GM21737 (cell line): ENCODE results near the gene WHRN.

Source experiments
- ATAC-seq: cut with Tn5 transposase; IDR thresholded peaks from one replicate; pipeline ENCODE4 v1.9.1; 2021; ENCODE audit warnings: mild to moderate bottlenecking, moderate library complexity; ENCODE audit not compliant: unreplicated experiment

The WHRN gene

DNA sequence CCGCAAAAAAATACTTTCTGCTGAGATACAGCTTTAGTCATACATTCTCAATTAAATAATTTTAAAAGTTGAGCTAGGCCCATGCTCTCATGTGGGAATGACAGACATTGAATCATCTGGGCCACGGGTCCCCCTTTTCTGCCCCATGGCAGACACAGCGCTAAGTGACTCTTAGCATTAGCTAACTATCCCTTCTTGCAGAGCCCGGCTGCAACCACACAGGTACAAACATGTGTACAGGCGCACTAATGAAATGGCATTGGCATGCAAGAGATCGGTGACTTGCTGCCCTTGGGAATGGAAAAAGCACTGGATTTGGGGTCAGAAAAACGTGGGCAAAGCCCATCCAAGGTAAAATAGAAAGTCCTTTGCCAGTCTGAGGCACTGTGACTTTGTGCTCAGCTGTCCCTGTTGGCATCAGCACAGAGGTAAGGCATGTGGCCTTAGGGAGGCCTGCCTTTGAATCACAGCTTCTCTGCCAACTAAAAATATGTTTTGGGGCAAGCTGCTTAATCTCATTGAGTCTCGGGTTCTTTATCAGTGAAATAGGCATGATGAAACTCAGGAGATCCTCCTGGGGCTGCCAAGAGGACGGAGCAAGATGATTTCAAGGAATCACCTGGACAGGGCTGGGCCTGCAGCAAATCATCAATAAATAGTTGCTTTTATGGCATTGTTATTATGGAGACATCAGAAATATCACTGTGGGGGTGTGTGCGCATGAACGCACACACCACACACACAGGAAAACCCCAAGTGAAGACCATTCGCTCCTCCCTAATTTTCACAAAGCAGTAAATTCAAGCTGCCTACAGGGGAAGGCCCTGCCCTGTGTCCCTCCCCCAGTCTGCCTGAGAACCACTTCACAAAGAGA, 54.2 kb downstream of the WHRN start:
- ATAC-seq: no peak

- no peak for ATAC-seq
Measured at GRCh38 chr9:114450181-114450580, 55.1 kb downstream of the WHRN start.

- no peak for ATAC-seq
Measured at GRCh38 chr9:114449236-114449635, 56.0 kb downstream of the WHRN start.

DNA sequence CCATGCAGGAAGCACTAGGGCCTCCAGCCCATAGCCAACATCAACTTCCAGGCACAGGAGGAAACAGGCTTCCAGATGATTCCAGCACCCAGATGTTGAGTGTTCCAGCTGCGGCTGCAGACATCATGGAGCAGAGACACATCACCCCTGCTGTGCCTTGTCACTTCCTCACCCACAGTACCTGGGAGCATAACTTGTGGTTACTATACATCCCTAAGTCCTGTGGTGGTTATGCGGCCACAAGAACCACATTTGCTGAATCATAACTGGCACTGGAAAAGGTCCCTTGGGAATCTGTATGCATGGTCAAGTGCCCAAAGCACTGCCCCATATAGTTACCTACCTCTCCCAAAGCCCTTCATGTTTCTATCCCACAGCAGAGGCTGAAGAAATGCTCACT, 56.6 kb downstream of the WHRN start:
- ATAC-seq: no peak

GRCh38 chr9:114446672-114447450, 58.4 kb downstream of the WHRN start:
- no peak for ATAC-seq

DNA sequence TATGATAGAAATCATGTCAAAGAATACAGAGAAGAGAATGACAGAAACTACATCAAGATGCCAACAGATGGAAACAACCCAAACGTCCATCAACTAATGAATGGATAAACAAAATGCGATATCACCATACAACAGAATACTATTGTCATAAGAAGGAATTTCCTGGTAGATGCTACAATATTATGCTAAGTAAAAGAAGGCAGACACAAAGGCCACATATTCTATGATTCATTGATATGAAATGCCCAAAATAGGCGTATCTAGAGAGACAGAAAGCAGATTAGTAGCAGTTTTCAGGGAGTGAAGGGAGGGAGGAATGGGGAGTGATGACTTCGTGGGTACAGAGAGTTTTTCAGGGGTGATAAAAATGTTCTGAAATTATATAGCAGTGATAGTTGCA, 59.2 kb downstream of the WHRN start:
- no peak for ATAC-seq

- ATAC-seq: no peak
Measured at GRCh38 chr9:114445616-114446015, 59.7 kb downstream of the WHRN start.

DNA sequence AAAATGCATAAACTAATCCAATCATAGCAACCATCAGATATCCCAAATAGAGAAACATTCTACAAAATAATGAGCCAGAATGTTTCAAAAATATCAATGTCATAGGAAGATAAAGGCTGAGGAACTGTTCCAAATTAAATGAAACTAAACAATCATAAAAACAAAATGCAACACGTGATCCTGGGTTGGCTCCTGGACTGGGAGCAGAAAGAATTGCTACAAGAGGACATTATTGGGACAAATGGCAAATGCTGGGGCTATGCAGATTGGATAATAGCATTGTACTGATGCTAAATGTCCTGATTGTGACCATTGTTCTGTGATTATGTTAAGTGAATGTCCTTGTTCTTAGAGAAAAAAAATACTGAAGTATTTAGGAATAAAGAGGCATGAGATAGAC, 63.3 kb downstream of the WHRN start:
- ATAC-seq: no peak

GRCh38 chr9:114437401-114437893, 67.8 kb downstream of the WHRN start:
- no peak for ATAC-seq

DNA sequence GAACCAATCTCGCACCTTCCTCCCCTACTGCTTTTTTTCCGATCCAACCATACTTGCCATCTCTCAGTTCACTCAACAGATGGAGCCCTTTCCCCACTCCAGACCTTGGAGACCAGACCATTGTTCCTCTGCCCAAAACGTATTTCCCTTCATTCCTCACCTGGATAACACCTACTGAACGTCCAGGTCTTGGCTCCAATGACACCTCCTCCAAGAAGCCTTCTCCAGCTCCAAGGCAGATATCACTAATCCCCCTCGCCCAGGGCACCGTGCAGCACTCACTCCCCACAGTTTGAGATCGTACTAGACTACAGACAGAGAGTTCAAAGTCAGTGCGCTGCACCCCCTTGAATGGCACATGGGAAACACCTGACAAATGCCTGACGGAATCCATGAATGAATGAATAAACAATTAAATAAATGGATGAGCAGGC, 70.4 kb downstream of the WHRN start:
- ATAC-seq: no peak

GRCh38 chr9:114433720-114434255, 71.5 kb downstream of the WHRN start:
- ATAC-seq: no peak

DNA sequence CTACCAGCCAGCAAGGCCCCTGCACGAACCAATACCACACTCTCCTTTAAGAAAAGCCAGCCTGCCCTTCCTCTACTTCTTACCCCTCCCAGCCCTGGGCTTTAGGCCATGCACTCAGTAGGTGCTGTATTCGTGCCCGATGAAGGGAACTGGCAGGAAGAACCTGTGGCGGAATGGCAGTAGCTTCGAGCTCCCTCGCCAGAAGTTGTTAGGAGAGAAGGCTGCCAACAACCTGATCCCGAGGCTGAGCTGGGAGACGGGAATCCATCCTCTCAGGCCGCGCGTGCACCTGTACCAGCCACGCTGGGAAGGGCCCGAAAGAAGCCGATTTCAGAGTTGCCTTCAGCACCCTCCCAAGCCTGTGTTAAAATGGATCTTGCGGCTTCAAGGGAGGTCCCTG, 72.2 kb downstream of the WHRN start:
- no peak for ATAC-seq

DNA sequence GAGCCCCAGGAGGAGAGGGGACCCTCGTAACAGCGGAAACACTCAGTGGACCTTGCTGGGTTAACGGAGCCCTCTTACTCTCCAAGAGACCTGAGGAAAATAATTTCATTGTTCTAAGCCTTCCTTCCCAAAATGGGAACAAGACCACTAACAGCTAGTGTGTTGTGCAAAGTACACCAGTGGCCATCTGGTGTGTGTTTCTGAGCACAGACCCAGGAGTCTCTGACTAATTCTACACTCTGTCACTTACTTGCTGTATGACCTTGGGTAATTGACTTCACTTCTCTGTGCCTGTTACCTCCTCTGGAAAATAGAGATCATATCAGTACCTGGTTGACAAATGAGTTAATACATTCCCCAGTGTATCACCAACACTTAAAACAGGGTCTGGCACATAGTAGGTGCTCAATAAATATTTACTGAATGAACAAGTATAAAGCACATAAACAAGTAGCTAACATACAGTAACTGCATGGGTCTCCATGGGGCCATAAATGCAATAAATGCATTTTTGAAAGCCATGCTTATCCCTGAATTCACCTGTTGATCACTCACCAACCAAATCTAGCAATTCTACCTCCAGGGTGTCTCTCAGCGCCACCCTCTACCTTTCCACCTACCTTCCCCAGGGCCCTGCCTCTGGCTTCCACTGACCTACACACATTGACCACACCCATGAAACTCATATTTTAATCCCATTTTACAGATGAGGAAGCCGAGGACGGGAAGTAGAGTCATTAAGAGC, 72.8 kb downstream of the WHRN start:
- no peak for ATAC-seq

- ATAC-seq: no peak
Measured at GRCh38 chr9:114431770-114432169, 73.5 kb downstream of the WHRN start.

DNA sequence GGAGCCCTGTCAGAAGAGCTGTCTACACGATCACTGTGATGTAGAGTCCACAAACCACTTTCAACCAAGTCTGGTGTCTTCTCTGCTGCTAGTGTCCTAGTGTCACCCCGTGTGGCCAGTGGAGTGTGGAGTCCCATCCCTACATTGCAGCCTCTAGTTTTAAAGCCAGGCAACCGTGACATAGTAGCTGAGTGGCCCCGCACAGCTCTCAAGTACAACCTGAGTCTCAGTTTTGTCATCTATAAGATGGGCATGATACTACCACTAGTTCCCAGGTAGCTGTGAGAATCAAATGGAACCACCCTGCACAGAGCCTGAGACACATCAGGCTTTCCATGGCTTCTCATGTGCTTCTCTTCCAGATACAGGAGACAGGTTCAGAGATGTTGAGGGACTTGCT, 74.3 kb downstream of the WHRN start:
- no peak for ATAC-seq

- no peak for ATAC-seq
Measured at GRCh38 chr9:114430457-114430856, 74.8 kb downstream of the WHRN start.

DNA sequence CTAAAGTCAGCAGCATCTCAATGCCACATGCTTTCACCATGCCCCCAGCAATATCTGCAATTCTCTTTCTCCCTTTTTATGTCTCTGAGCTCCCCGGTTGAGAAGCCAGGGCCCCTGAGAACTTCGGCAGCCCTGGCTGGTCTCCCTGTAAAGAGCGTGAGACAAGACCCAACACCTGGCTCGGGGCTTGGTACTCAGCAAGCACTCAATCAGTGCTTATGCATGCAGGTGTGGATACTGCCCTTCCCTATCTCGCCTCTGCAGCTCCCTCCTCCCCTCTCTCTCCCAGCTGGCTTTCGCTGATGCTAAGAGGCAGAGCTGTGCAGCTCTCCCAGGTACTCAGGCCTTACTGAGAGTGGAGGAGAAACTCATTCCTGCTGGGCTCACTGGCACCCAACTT, 75.8 kb downstream of the WHRN start:
- ATAC-seq: no peak

DNA sequence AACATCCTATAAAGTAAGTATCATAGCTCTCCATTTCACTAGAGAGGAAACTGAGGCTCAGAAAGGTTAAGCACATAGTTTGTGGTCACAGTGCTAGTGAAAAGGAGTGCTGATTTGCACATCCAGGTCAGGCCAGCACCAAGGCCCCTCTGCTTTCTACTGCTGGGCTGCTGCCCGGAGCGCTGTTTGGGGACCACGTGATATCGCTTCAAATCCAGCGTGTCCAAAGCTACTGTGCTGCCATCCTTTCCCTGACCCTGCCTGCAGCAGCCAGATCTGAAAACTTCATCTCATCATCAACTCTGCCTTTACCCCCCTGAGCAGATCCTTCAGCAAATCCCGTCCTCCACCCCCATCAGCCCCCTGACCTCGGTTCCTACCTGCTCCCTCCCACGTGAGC, 76.8 kb downstream of the WHRN start:
- no peak for ATAC-seq

DNA sequence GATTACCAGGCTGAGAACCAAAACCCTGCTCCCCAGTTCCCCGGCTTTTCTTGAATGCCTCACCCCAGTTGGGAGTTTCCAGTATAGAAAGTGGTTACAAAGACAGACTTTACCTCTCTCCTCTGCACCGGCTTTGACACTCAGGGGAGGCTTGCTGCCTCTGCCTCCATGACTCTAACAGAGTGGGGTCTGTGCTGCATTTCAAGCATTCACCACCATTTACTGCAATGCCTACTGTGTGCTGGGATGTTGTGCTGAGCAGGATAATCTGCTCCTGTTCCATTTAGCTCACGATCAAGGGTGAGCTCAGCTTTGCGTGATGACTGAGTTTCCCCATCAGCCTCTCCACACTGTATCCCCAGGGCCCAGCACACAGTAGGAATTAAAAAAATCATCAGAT, 77.6 kb downstream of the WHRN start:
- no peak for ATAC-seq

GRCh38 chr9:114426046-114426948, 79.0 kb downstream of the WHRN start:
- no peak for ATAC-seq
